Neural progenitor cell (in vitro differentiated cells): ENCODE results near the gene BCR.

ENCODE experiments used
- CTCF ChIP-seq: fragments of 200-600 bp; sonication (generic); IDR thresholded peaks from 2 replicates; pipeline ENCODE4 v1.5.1; 2017; ENCODE audit warnings: antibody characterized with exemption, mild to moderate bottlenecking
- EZH2phosphoT487 ChIP-seq: fragments of 200-600 bp; sonication (generic); IDR thresholded peaks from 2 replicates; pipeline ENCODE4 v1.6.1; 2017; ENCODE audit warnings: antibody characterized with exemption

GRCh38 chr22:23279781-23280180 is 99.5 kb downstream of the BCR start:
- TF ChIP-seq EZH2phosphoT487 = no peak
- no peak for TF ChIP-seq CTCF
